ENCODE measurements around the gene STMN3.

Gene STMN3

GRCh38 chr20:63619086-63619485 lies 34.1 kb downstream of the STMN3 start:
- no peak for TF ChIP-seq CTCF (IDR thresholded peaks at IDR 0.05; ENCODE audit: poor library complexity, severe bottlenecking)
- Histone ChIP-seq H3K9me3 (ENCODE audit: severe bottlenecking) (no peaks in the 10 kb centered on the region), H3K36me3 (ENCODE audit: low read depth) (peaks cover 50% of the 10 kb centered on the region), H3K27ac (ENCODE audit: poor library complexity, severe bottlenecking) (no peak overlapping the region), H3K4me3 (ENCODE audit: severe bottlenecking) (no peak overlapping the region), H3K4me1 (ENCODE audit: insufficient read depth, poor library complexity, severe bottlenecking) (no peaks in the 10 kb centered on the region), H3K27me3 (ENCODE audit: insufficient read depth, poor library complexity, severe bottlenecking) (no peaks in the 10 kb centered on the region)
- ATAC-seq (ENCODE audit: low read depth) = no peak
- peak; percentile 77 for DNase-seq (ENCODE audit: low spot score)

- DNase-seq (ENCODE audit: low spot score) = peak; percentile 72
- peak; percentile 7; the same call in 1 of the 3 replicates for ATAC-seq (ENCODE audit: low read depth)
- TF ChIP-seq CTCF (IDR thresholded peaks at IDR 0.05; ENCODE audit: poor library complexity, severe bottlenecking) = no peak
- no peaks in the 10 kb centered on the region for H3K27me3 ChIP-seq (ENCODE audit: insufficient read depth, poor library complexity, severe bottlenecking)
- no peak overlapping the region for H3K4me3 ChIP-seq (ENCODE audit: severe bottlenecking)
- peaks cover 56% of the 10 kb centered on the region for H3K36me3 ChIP-seq (ENCODE audit: low read depth)
- H3K9me3 ChIP-seq (ENCODE audit: severe bottlenecking) = no peaks in the 10 kb centered on the region
- H3K27ac ChIP-seq (ENCODE audit: poor library complexity, severe bottlenecking) = no peak overlapping the region
- H3K4me1 ChIP-seq (ENCODE audit: insufficient read depth, poor library complexity, severe bottlenecking) = no peaks in the 10 kb centered on the region
Measured at GRCh38 chr20:63618291-63618980, 34.8 kb downstream of the STMN3 start.

GRCh38 chr20:63617876-63618265 lies 35.4 kb downstream of the STMN3 start:
- no peaks in the 10 kb centered on the region for H3K9me3 ChIP-seq (ENCODE audit: severe bottlenecking)
- no peaks in the 10 kb centered on the region for H3K4me1 ChIP-seq (ENCODE audit: insufficient read depth, poor library complexity, severe bottlenecking)
- TF ChIP-seq CTCF (IDR thresholded peaks at IDR 0.05; ENCODE audit: poor library complexity, severe bottlenecking) = no peak
- peak; percentile 80 for DNase-seq (ENCODE audit: low spot score)
- no peak overlapping the region for H3K4me3 ChIP-seq (ENCODE audit: severe bottlenecking)
- ATAC-seq (ENCODE audit: low read depth) = no peak
- peaks cover 56% of the 10 kb centered on the region for H3K36me3 ChIP-seq (ENCODE audit: low read depth)
- no peaks in the 10 kb centered on the region for H3K27me3 ChIP-seq (ENCODE audit: insufficient read depth, poor library complexity, severe bottlenecking)
- no peak overlapping the region for H3K27ac ChIP-seq (ENCODE audit: poor library complexity, severe bottlenecking)

GRCh38 chr20:63617092-63617875 lies 35.9 kb downstream of the STMN3 start:
- Histone ChIP-seq H3K4me3 (ENCODE audit: severe bottlenecking) (no peak overlapping the region), H3K27me3 (ENCODE audit: insufficient read depth, poor library complexity, severe bottlenecking) (no peaks in the 10 kb centered on the region), H3K27ac (ENCODE audit: poor library complexity, severe bottlenecking) (no peak overlapping the region), H3K9me3 (ENCODE audit: severe bottlenecking) (no peaks in the 10 kb centered on the region), H3K36me3 (ENCODE audit: low read depth) (peaks cover 56% of the 10 kb centered on the region), H3K4me1 (ENCODE audit: insufficient read depth, poor library complexity, severe bottlenecking) (no peaks in the 10 kb centered on the region)
- no peak for ATAC-seq (ENCODE audit: low read depth)
- DNase-seq (ENCODE audit: low spot score) = peak; percentile 91
- TF ChIP-seq CTCF (IDR thresholded peaks at IDR 0.05; ENCODE audit: poor library complexity, severe bottlenecking) = no peak
